HCT116 (cell line): ENCODE results near the gene BICRAL. TPM values are rescaled to one million over a fixed set of nuclear protein-coding genes. Genes with fewer than 3 reads are reported as not detected.

Source experiments
- ATAC-seq: fragments of 200-7000 bp; cut with Tn5 transposase; 2 replicates; pipeline ENCODE4 v1.9.1; 2020; ENCODE audit warnings: mild to moderate bottlenecking, moderate library complexity
- BruUV-seq: library from RNA; stranded (reverse); fragments of 400-500 nt; replicated peaks from 2 replicates; lab custom pipeline; 2021; lab: Mats Ljungman, UMichigan
- CTCF ChIA-PET: fragments of 300-600 bp; sonication (Branson Sonifier 250); formaldehyde crosslinking; loops from one replicate; lab custom pipeline; 2021; ENCODE audit warnings: antibody characterized with exemption; lab: Charles Lee
- POLR2A ChIA-PET: fragments of 300-600, 350-600 bp; sonication (Branson Sonifier 250); formaldehyde crosslinking; loops from one replicate; lab custom pipeline; 2021; ENCODE audit warnings: antibody characterized with exemption; lab: Charles Lee
- RAD21 ChIA-PET, 2 experiments: fragments of 300-600 bp; sonication (Branson Sonifier 250); formaldehyde crosslinking; loops; one replicate each; lab custom pipeline; 2023; ENCODE audit warnings: low total read pairs in 2 of 2; ENCODE audit not compliant: uncharacterized antibody in 2 of 2, unreplicated experiment in 2 of 2, low non-redundant PET in 1 of 2; lab: Charles Lee
- DNase-seq: peaks from one replicate; pipeline ENCODE4 v3.0.0-alpha.2; 2010; ENCODE audit warnings: low read depth, low spot score
- H2AFZ ChIP-seq: fragments of 200-600 bp; shearing (Covaris generic), sonication (generic); 2 replicates; pipeline ENCODE4 v1.6.1; 2017; ENCODE audit warnings: low read depth, mixed run types, mixed read lengths, antibody characterized with exemption, low read length; ENCODE audit not compliant: poor library complexity, severe bottlenecking
- H3K27ac ChIP-seq: 2 replicates; pipeline ENCODE4 v1.5.1; 2012; ENCODE audit warnings: low read depth, low read length
- H3K27me3 ChIP-seq: fragments of 200-600 bp; sonication (generic); 2 replicates; pipeline ENCODE4 v1.6.1; 2016; ENCODE audit warnings: mixed run types, low read length, mixed read lengths; ENCODE audit not compliant: insufficient read depth
- H3K36me3 ChIP-seq, 2 experiments: fragments of 200-500 bp in 1 of 2; fragments of 200-600 bp in 1 of 2; sonication (Bioruptor generic) in 1 of 2; sonication (generic) in 1 of 2; 2 replicates each; pipeline versions ENCODE4 v1.5.1 to v1.6.1; 2014 to 2016; ENCODE audit warnings: low read length in 2 of 2, inconsistent platforms in 1 of 2, mixed read lengths in 1 of 2, mixed run types in 1 of 2; ENCODE audit not compliant: insufficient read depth in 2 of 2, control insufficient read depth in 1 of 2
- H3K4me1 ChIP-seq, 2 experiments: fragments of 200-600 bp in 1 of 2; sonication (generic) in 1 of 2; 2 replicates each; pipeline versions ENCODE4 v1.5.1 to v1.6.1; 2012 to 2017; ENCODE audit warnings: low read length in 2 of 2, inconsistent platforms in 1 of 2, mild to moderate bottlenecking in 1 of 2, mixed read lengths in 1 of 2, mixed run types in 1 of 2, moderate library complexity in 1 of 2; ENCODE audit not compliant: insufficient read depth in 2 of 2, control insufficient read depth in 1 of 2
- H3K4me2 ChIP-seq: fragments of 200-600 bp; sonication (generic); 2 replicates; pipeline ENCODE4 v1.6.1; 2017; ENCODE audit warnings: mixed run types, low read length, mixed read lengths
- H3K4me3 ChIP-seq, 2 experiments: fragments of 200-600 bp in 1 of 2; sonication (generic) in 1 of 2; replicated peaks in 1 of 2; 2 replicates each; pipeline ENCODE4 v1.5.1; 2011 to 2016; ENCODE audit warnings: low read length in 2 of 2, control low read depth in 1 of 2, low read depth in 1 of 2, mild to moderate bottlenecking in 1 of 2, mixed read lengths in 1 of 2, mixed run types in 1 of 2
- H3K79me2 ChIP-seq: fragments of 200-600 bp; sonication (generic); 2 replicates; pipeline ENCODE4 v1.6.1; 2017; ENCODE audit warnings: mild to moderate bottlenecking, mixed run types, low read length, moderate library complexity, mixed read lengths; ENCODE audit not compliant: insufficient read depth
- H3K9ac ChIP-seq: fragments of 200-600 bp; sonication (generic); 2 replicates; pipeline ENCODE4 v1.6.1; 2016; ENCODE audit warnings: low read length, mixed read lengths
- H3K9me2 ChIP-seq: fragments of 200-600 bp; sonication (generic), shearing (Covaris generic); 2 replicates; pipeline ENCODE4 v1.6.1; 2017; ENCODE audit warnings: mixed run types, mild to moderate bottlenecking, moderate library complexity; ENCODE audit not compliant: insufficient read depth
- H3K9me3 ChIP-seq, 2 experiments: fragments of 200-500 bp in 1 of 2; fragments of 200-600 bp in 1 of 2; sonication (Bioruptor generic) in 1 of 2; sonication (generic) in 1 of 2; 2 replicates each; pipeline ENCODE4 v1.6.1; 2014 to 2017; ENCODE audit warnings: low read length in 2 of 2, mixed read lengths in 2 of 2, inconsistent platforms in 1 of 2, low read depth in 1 of 2, mild to moderate bottlenecking in 1 of 2, mixed run types in 1 of 2, moderate library complexity in 1 of 2; ENCODE audit not compliant: control insufficient read depth in 1 of 2, insufficient read depth in 1 of 2
- H4K20me1 ChIP-seq: fragments of 200-600 bp; sonication (generic), shearing (Covaris generic); 2 replicates; pipeline ENCODE4 v1.6.1; 2017; ENCODE audit warnings: mixed run types, mild to moderate bottlenecking, moderate library complexity; ENCODE audit not compliant: insufficient read depth
- ATF3 ChIP-seq: IDR thresholded peaks from 2 replicates; pipeline ENCODE4 v1.6.1; 2012
- CBX3 ChIP-seq: IDR thresholded peaks from 2 replicates; pipeline ENCODE4 v1.6.1; 2012; ENCODE audit warnings: low read depth
- CEBPB ChIP-seq: IDR thresholded peaks from 2 replicates; pipeline ENCODE4 v1.6.1; 2012; ENCODE audit warnings: low read depth
- CTCF ChIP-seq, 3 experiments: fragments of 200-600 bp in 1 of 3; sonication (generic) in 1 of 3; IDR thresholded peaks in 2 of 3; conservative IDR thresholded peaks in 1 of 3; 2 replicates each; pipeline ENCODE4 v1.5.1; 2012 to 2017; ENCODE audit warnings: low read depth in 2 of 3, low read length in 2 of 3, antibody characterized with exemption in 1 of 3, borderline replicate concordance in 1 of 3, control low read depth in 1 of 3, mild to moderate bottlenecking in 1 of 3, mixed read lengths in 1 of 3, mixed run types in 1 of 3, moderate library complexity in 1 of 3; ENCODE audit not compliant: insufficient read depth in 1 of 3
- EGR1 ChIP-seq: IDR thresholded peaks from 2 replicates; pipeline ENCODE4 v1.6.1; 2012; ENCODE audit warnings: low read depth
- EZH2phosphoT487 ChIP-seq: fragments of 200-600 bp; IDR thresholded peaks from 2 replicates; pipeline ENCODE4 v1.6.1; 2018; ENCODE audit warnings: antibody characterized with exemption, borderline replicate concordance
- FOSL1 ChIP-seq: IDR thresholded peaks from 2 replicates; pipeline ENCODE4 v1.6.1; 2012; ENCODE audit warnings: low read depth
- POLR2AphosphoS5 ChIP-seq: IDR thresholded peaks from 2 replicates; pipeline ENCODE4 v1.6.1; 2011; ENCODE audit warnings: mild to moderate bottlenecking, low read depth, low read length, moderate library complexity
- RAD21 ChIP-seq: IDR thresholded peaks from 2 replicates; pipeline ENCODE4 v1.6.1; 2012; ENCODE audit warnings: low read depth, mild to moderate bottlenecking
- REST ChIP-seq: IDR thresholded peaks from 2 replicates; pipeline ENCODE4 v1.6.1; 2012; ENCODE audit warnings: low read depth
- SIN3A ChIP-seq: IDR thresholded peaks from 2 replicates; pipeline ENCODE4 v1.6.1; 2012; ENCODE audit warnings: low read depth
- SRF ChIP-seq: IDR thresholded peaks from 2 replicates; pipeline ENCODE4 v1.6.1; 2012; ENCODE audit warnings: low read depth
- ZFX ChIP-seq: fragments of 450-650 bp; IDR thresholded peaks from 2 replicates; pipeline ENCODE4 v1.6.1; 2017
- intact Hi-C: fragments of 100-400 bp; cut with micrococcal nuclease; formaldehyde crosslinking; loops from 2 replicates; pipeline ENCODE4 v1.10.0; 2022
- total RNA-seq: library from RNA; stranded (reverse); gene quantifications from one replicate; pipeline ENCODE4 v1.2.1, GENCODE V29; 2021; ENCODE audit not compliant: unreplicated experiment

Gene BICRAL
- total RNA-seq, 1 experiment from 2014 or later: 14.9 TPM

GRCh38 chr6:42761287-42762067 lies 20.4 kb upstream of the BICRAL start:
- Histone ChIP-seq H3K9me2 (no peaks in the 10 kb centered on the region), H3K9me3 (no peaks in the 10 kb centered on the region), H4K20me1 (no peaks in the 10 kb centered on the region), H3K9ac (no peak overlapping the region), H3K4me3 (no peak overlapping the region), H3K4me2 (no peak overlapping the region), H2AFZ (no peak overlapping the region), H3K27ac (no peak overlapping the region), H3K4me1 (peaks cover 17 to 32% of the 10 kb centered on the region in 2 experiments), H3K36me3 (no peaks in the 10 kb centered on the region), H3K27me3 (no peaks in the 10 kb centered on the region), H3K79me2 (no peaks in the 10 kb centered on the region)
- TF ChIP-seq ZFX: no peak
- no peak for TF ChIP-seq POLR2AphosphoS5
- TF ChIP-seq CTCF (IDR thresholded peaks at IDR 0.05 in 2 of 3, conservative IDR thresholded peaks at IDR 0.05 in 1 of 3; ENCODE audit: borderline replicate concordance in 1 of 3, insufficient read depth in 1 of 3, low read depth in 2 of 3, low read length in 2 of 3): no peak
- TF ChIP-seq RAD21: no peak
- no peak for TF ChIP-seq EGR1
- TF ChIP-seq FOSL1: no peak
- no peak for TF ChIP-seq SIN3A
- no peak for TF ChIP-seq CEBPB
- no peak for TF ChIP-seq SRF
- no peak for TF ChIP-seq ATF3
- no peak for TF ChIP-seq CBX3
- TF ChIP-seq REST: no peak
- TF ChIP-seq EZH2phosphoT487: no peak
- ATAC-seq: no peak
- POLR2A ChIA-PET: interaction anchor here (2.2 kb wide), 1 partner anchor 15 kb away, joined by 5 read pairs; the partner anchor contains the start of gene TBCC
- intact Hi-C loops: no loop called here
- no TSS peak for BruUV-seq
- no peak for DNase-seq
- CTCF ChIA-PET: no interaction called here
- RAD21 ChIA-PET: no interaction called here
